Stomach smooth muscle (tissue), 2 donors: ENCODE data around the gene TWIST1.

Experiments
- H3K27ac ChIP-seq: one replicate; pipeline ENCODE4 v1.7.0; 2013; ENCODE audit warnings: mild to moderate bottlenecking, low read length, inconsistent platforms
- H3K27me3 ChIP-seq, 2 donors: one replicate each; pipeline ENCODE4 v1.7.0; 2013; ENCODE audit warnings: low read length in 2 of 2; ENCODE audit not compliant: insufficient read depth in 2 of 2, control insufficient read depth in 1 of 2
- H3K36me3 ChIP-seq, 2 donors: one replicate each; pipeline ENCODE4 v1.7.0; 2013; ENCODE audit warnings: low read length in 2 of 2; ENCODE audit not compliant: control insufficient read depth in 2 of 2, insufficient read depth in 2 of 2
- H3K4me1 ChIP-seq: one replicate; pipeline ENCODE4 v1.7.0; 2013; ENCODE audit warnings: low read length; ENCODE audit not compliant: control insufficient read depth, insufficient read depth
- H3K4me3 ChIP-seq, 2 donors: one replicate each; pipeline ENCODE4 v1.7.0; 2013; ENCODE audit warnings: low read length in 2 of 2
- H3K9ac ChIP-seq, 2 donors: one replicate each; pipeline ENCODE4 v1.7.0; 2013; ENCODE audit warnings: low read length in 2 of 2, mild to moderate bottlenecking in 1 of 2
- H3K9me3 ChIP-seq, 2 donors: one replicate each; pipeline ENCODE4 v1.7.0; 2013; ENCODE audit warnings: low read length in 2 of 2; ENCODE audit not compliant: control insufficient read depth in 2 of 2
- donor health status: healthy.
- donor health status: Pancreatic carcinoma.

Gene TWIST1

GRCh38 chr7:19104811-19105210 is 12.6 kb downstream of the TWIST1 start:
- Histone ChIP-seq H3K27ac (no peak overlapping the region), H3K9me3 (no peaks in the 10 kb centered on the region), H3K27me3 (peaks cover 47 to 66% of the 10 kb centered on the region in 2 donors), H3K4me1 (peaks cover 21% of the 10 kb centered on the region), H3K9ac (no peak overlapping the region), H3K4me3 (no peak overlapping the region), H3K36me3 (no peaks in the 10 kb centered on the region)

GRCh38 chr7:19102884-19103283 is 14.6 kb downstream of the TWIST1 start:
- no peak overlapping the region for H3K4me3 ChIP-seq
- H3K36me3 ChIP-seq, result no peaks in the 10 kb centered on the region
- no peak overlapping the region for H3K9ac ChIP-seq
- no peaks in the 10 kb centered on the region for H3K9me3 ChIP-seq
- H3K27me3 ChIP-seq, result peaks cover 31 to 47% of the 10 kb centered on the region in 2 donors
- H3K4me1 ChIP-seq, result peaks cover 14% of the 10 kb centered on the region
- H3K27ac ChIP-seq, result no peak overlapping the region

GRCh38 chr7:19101909-19102308 is 15.5 kb downstream of the TWIST1 start:
- Histone ChIP-seq H3K27me3 (peaks cover 21 to 37% of the 10 kb centered on the region in 2 donors), H3K9me3 (no peaks in the 10 kb centered on the region), H3K36me3 (no peaks in the 10 kb centered on the region), H3K27ac (no peak overlapping the region), H3K9ac (no peak overlapping the region), H3K4me3 (no peak overlapping the region), H3K4me1 (peaks cover 5% of the 10 kb centered on the region)

- peaks cover 2% of the 10 kb centered on the region for H3K4me1 ChIP-seq
- H3K27ac ChIP-seq, result no peak overlapping the region
- no peak overlapping the region for H3K9ac ChIP-seq
- H3K36me3 ChIP-seq, result no peaks in the 10 kb centered on the region
- H3K9me3 ChIP-seq, result no peaks in the 10 kb centered on the region
- peaks cover 17 to 33% of the 10 kb centered on the region in 2 donors for H3K27me3 ChIP-seq
- H3K4me3 ChIP-seq, result no peak overlapping the region
Measured at GRCh38 chr7:19101472-19101871, 16.0 kb downstream of the TWIST1 start.

GRCh38 chr7:19099924-19100323 is 17.5 kb downstream of the TWIST1 start:
- Histone ChIP-seq H3K9ac (no peak overlapping the region), H3K4me3 (no peak overlapping the region), H3K36me3 (no peaks in the 10 kb centered on the region), H3K27ac (no peak overlapping the region), H3K27me3 (peaks cover 4 to 20% of the 10 kb centered on the region in 2 donors), H3K4me1 (no peaks in the 10 kb centered on the region), H3K9me3 (no peaks in the 10 kb centered on the region)

- Histone ChIP-seq H3K27ac (no peak overlapping the region), H3K9ac (no peak overlapping the region), H3K4me3 (no peak overlapping the region), H3K9me3 (no peaks in the 10 kb centered on the region), H3K4me1 (no peaks in the 10 kb centered on the region), H3K27me3 (peaks cover 4 to 13% of the 10 kb centered on the region in 2 donors), H3K36me3 (no peaks in the 10 kb centered on the region)
Measured at GRCh38 chr7:19099194-19099593, 18.2 kb downstream of the TWIST1 start.

- Histone ChIP-seq H3K36me3 (no peaks in the 10 kb centered on the region), H3K9ac (no peak overlapping the region), H3K27me3 (peaks cover 4 to 13% of the 10 kb centered on the region in 2 donors), H3K4me3 (no peak overlapping the region), H3K27ac (no peak overlapping the region), H3K4me1 (no peaks in the 10 kb centered on the region), H3K9me3 (no peaks in the 10 kb centered on the region)
Measured at GRCh38 chr7:19098510-19098909, 18.9 kb downstream of the TWIST1 start.

GRCh38 chr7:19097165-19098055 is 20.0 kb downstream of the TWIST1 start:
- H3K27me3 ChIP-seq, result peaks cover 0 to 10% of the 10 kb centered on the region in 2 donors
- H3K4me1 ChIP-seq, result no peaks in the 10 kb centered on the region
- no peak overlapping the region for H3K27ac ChIP-seq
- H3K9ac ChIP-seq, result no peak overlapping the region
- H3K36me3 ChIP-seq, result no peaks in the 10 kb centered on the region
- no peaks in the 10 kb centered on the region for H3K9me3 ChIP-seq
- H3K4me3 ChIP-seq, result no peak overlapping the region

GRCh38 chr7:19095353-19095860 is 22.0 kb downstream of the TWIST1 start:
- Histone ChIP-seq H3K4me3 (no peak overlapping the region), H3K4me1 (no peaks in the 10 kb centered on the region), H3K27ac (no peak overlapping the region), H3K27me3 (no peaks in the 10 kb centered on the region), H3K9ac (no peak overlapping the region), H3K36me3 (no peaks in the 10 kb centered on the region), H3K9me3 (no peaks in the 10 kb centered on the region)

- Histone ChIP-seq H3K9me3 (no peaks in the 10 kb centered on the region), H3K9ac (no peak overlapping the region), H3K36me3 (no peaks in the 10 kb centered on the region), H3K27ac (no peak overlapping the region), H3K4me1 (no peaks in the 10 kb centered on the region), H3K4me3 (no peak overlapping the region), H3K27me3 (no peaks in the 10 kb centered on the region)
Measured at GRCh38 chr7:19094598-19095352, 22.7 kb downstream of the TWIST1 start.
